Activated gamma-delta T cell treated with anti-CD3 and anti-CD28 coated beads, Interleukin-2, amount 50 U/mL, for 16 hours (primary cell): ENCODE data around the gene CNOT2.

Experiments
- DNase-seq: peaks from one replicate; pipeline ENCODE4 v3.0.0-alpha.2; 2020; ENCODE audit warnings: low read depth

Gene CNOT2

GRCh38 chr12:70306676-70307075 lies 63.4 kb downstream of the CNOT2 start:
- no peak for DNase-seq

- no peak for DNase-seq
These were observed 64.6 kb downstream of the CNOT2 start for GRCh38 chr12:70307868-70308267.

- DNase-seq = no peak
These were observed 66.1 kb downstream of the CNOT2 start for GRCh38 chr12:70309348-70309747.

- no peak for DNase-seq
These were observed 70.9 kb downstream of the CNOT2 start for GRCh38 chr12:70314145-70314544.

- DNase-seq = no peak
These were observed 74.5 kb downstream of the CNOT2 start for GRCh38 chr12:70317781-70318180.

- no peak for DNase-seq
These were observed 76.4 kb downstream of the CNOT2 start for GRCh38 chr12:70319605-70320004.

- no peak for DNase-seq
These were observed 78.0 kb downstream of the CNOT2 start for GRCh38 chr12:70321191-70321590.

- DNase-seq = no peak
These were observed 84.3 kb downstream of the CNOT2 start for GRCh38 chr12:70327541-70327940.

GRCh38 chr12:70329728-70330127 lies 86.5 kb downstream of the CNOT2 start:
- DNase-seq = no peak

GRCh38 chr12:70330158-70330557 lies 86.9 kb downstream of the CNOT2 start:
- DNase-seq = no peak

GRCh38 chr12:70332236-70332635 lies 89.0 kb downstream of the CNOT2 start:
- no peak for DNase-seq

GRCh38 chr12:70334742-70335141 lies 91.5 kb downstream of the CNOT2 start:
- DNase-seq = no peak

- no peak for DNase-seq
These were observed 95.3 kb downstream of the CNOT2 start for GRCh38 chr12:70338531-70338930.

GRCh38 chr12:70351076-70351475 lies 107.8 kb downstream of the CNOT2 start:
- no peak for DNase-seq

GRCh38 chr12:70353780-70354660 lies 110.8 kb downstream of the CNOT2 start:
- DNase-seq = no peak

GRCh38 chr12:70354787-70355186 lies 111.6 kb downstream of the CNOT2 start:
- no peak for DNase-seq

GRCh38 chr12:70355972-70356371 lies 112.7 kb downstream of the CNOT2 start:
- DNase-seq = no peak

- no peak for DNase-seq
These were observed 116.4 kb downstream of the CNOT2 start for GRCh38 chr12:70359458-70360197.

GRCh38 chr12:70360218-70360617 lies 117.0 kb downstream of the CNOT2 start:
- no peak for DNase-seq

GRCh38 chr12:70364695-70365397 lies 121.6 kb downstream of the CNOT2 start:
- no peak for DNase-seq

GRCh38 chr12:70365398-70365647 lies 122.1 kb downstream of the CNOT2 start:
- DNase-seq = no peak

GRCh38 chr12:70365648-70366518 lies 122.7 kb downstream of the CNOT2 start, which contains the start of gene KCNMB4:
TSS of gene KCNMB4 (plus strand) at chr12:70366290. CDS start at chr12:70366735, 445 bp downstream.
- DNase-seq = peak; percentile 55
